Upper lobe of left lung (tissue), 6 donors: ENCODE data around the gene NHS. TPM values are rescaled to one million over a fixed set of nuclear protein-coding genes. Genes with fewer than 3 reads are reported as not detected.

ENCODE experiments used
- ATAC-seq, 2 donors: fragments of 200-7000 bp; cut with Tn5 transposase; one replicate each; pipeline ENCODE4 v1.9.1; 2022; ENCODE audit warnings: mild to moderate bottlenecking in 2 of 2, moderate library complexity in 2 of 2; ENCODE audit not compliant: low FRiP score in 2 of 2
- DNase-seq, 2 donors: peaks; one replicate each; pipeline ENCODE4 v3.0.0-alpha.2; 2019 to 2020
- H3K27ac ChIP-seq, 4 donors: fragments of 200-600 bp; sonication (generic); one replicate each; pipeline ENCODE4 v1.5.1; 2016 to 2019
- H3K27me3 ChIP-seq, 4 donors: fragments of 200-600 bp; sonication (generic); one replicate each; pipeline ENCODE4 v1.5.1; 2017 to 2019
- H3K36me3 ChIP-seq, 4 donors: fragments of 200-600 bp; sonication (generic); one replicate each; pipeline ENCODE4 v1.5.1; 2016 to 2019
- H3K4me1 ChIP-seq, 4 donors: fragments of 200-600 bp; sonication (generic); one replicate each; pipeline ENCODE4 v1.5.1; 2018 to 2019
- H3K4me3 ChIP-seq, 4 donors: fragments of 200-600 bp; sonication (generic); one replicate each; pipeline ENCODE4 v1.5.1; 2017 to 2019; ENCODE audit warnings: mild to moderate bottlenecking in 2 of 4, moderate library complexity in 1 of 4
- H3K9me3 ChIP-seq, 4 donors: fragments of 200-600 bp; sonication (generic); one replicate each; pipeline ENCODE4 v1.5.1; 2018 to 2019
- EP300 ChIP-seq, 4 donors: sonication (generic); formaldehyde crosslinking; IDR thresholded peaks; one replicate each; pipeline ENCODE4 v1.5.1; 2017; ENCODE audit warnings: antibody characterized with exemption in 4 of 4, control low read depth in 2 of 4
- POLR2A ChIP-seq, 4 donors: fragments of 450-650 bp; IDR thresholded peaks; one replicate each; pipeline ENCODE4 v1.5.1; 2016 to 2017; ENCODE audit warnings: antibody characterized with exemption in 4 of 4, mild to moderate bottlenecking in 2 of 4
- POLR2AphosphoS5 ChIP-seq, 2 donors: sonication (generic); formaldehyde crosslinking; IDR thresholded peaks; one replicate each; pipeline ENCODE4 v1.5.1; 2017; ENCODE audit warnings: antibody characterized with exemption in 2 of 2
- WGBS, 2 donors: methylation state at CpG; one replicate each; pipeline ENCODE4 v1.1.5; 2017 to 2018; 5-methylcytosine and 5-hydroxymethylcytosine counted together
- total RNA-seq, 6 donors: library from RNA; depleted of rRNA in 4 of 6; stranded (reverse); fragments of >200 nt in 4 of 6; gene quantifications; one replicate each; pipeline versions ENCODE4 v1.1.0 to v1.2.1, GENCODE V29; 2016 to 2021
- TF ChIP-seq, protein P1 (sequence below), 6 experiments: fragments of 450-650 bp in 4 of 6; fragments of 200-600 bp in 2 of 6; sonication (generic) in 2 of 6; IDR thresholded peaks; one replicate each; pipeline ENCODE4 v1.5.1; 2016 to 2019; ENCODE audit warnings: antibody characterized with exemption in 6 of 6
- donor health status: DM: no; HTN: no; CAD: no; lungs with moderate emphysema.
- donor health status: DM: no; HTN: yes; CAD: no; lungs with severe emphysema.

The NHS gene
- total RNA-seq, 6 donors from 2014 or later = 0.46 to 6.3 (median 2.4) TPM

DNA sequence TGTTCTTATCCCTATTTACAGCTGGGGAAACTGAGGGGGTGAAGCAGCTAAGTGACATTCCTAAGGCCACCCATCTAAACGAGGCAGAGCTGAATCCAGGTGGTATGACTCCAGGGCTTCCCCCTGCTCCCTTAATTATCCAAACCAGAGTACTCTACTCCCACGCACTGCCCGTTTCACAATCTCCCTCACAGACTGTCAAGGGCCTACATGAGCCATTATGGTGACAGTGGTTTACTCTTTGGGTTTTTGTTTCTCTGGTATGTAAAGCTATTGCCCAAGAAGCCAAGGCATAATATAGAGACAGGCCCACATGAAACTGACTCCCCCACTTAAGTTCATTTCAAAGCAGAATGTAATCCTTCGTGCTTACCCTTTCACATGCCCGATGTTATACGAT is 95.1 kb downstream of the NHS start:
- no peak for DNase-seq
- H3K27ac ChIP-seq = no peak overlapping the region
- no peaks in the 10 kb centered on the region for H3K9me3 ChIP-seq
- no peak overlapping the region for H3K4me3 ChIP-seq
- 82 to 94% methylated on average over 3 to 6 of the region's 6 CpGs for WGBS, 2 donors
- H3K36me3 ChIP-seq = no peaks in the 10 kb centered on the region
- no peak for TF ChIP-seq POLR2AphosphoS5 (IDR thresholded peaks at IDR 0.05)
- no peak for TF ChIP-seq EP300 (IDR thresholded peaks at IDR 0.05)
- TF ChIP-seq, protein P1, sequence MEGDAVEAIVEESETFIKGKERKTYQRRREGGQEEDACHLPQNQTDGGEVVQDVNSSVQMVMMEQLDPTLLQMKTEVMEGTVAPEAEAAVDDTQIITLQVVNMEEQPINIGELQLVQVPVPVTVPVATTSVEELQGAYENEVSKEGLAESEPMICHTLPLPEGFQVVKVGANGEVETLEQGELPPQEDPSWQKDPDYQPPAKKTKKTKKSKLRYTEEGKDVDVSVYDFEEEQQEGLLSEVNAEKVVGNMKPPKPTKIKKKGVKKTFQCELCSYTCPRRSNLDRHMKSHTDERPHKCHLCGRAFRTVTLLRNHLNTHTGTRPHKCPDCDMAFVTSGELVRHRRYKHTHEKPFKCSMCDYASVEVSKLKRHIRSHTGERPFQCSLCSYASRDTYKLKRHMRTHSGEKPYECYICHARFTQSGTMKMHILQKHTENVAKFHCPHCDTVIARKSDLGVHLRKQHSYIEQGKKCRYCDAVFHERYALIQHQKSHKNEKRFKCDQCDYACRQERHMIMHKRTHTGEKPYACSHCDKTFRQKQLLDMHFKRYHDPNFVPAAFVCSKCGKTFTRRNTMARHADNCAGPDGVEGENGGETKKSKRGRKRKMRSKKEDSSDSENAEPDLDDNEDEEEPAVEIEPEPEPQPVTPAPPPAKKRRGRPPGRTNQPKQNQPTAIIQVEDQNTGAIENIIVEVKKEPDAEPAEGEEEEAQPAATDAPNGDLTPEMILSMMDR (IDR thresholded peaks at IDR 0.05) = no peak
- TF ChIP-seq POLR2A (IDR thresholded peaks at IDR 0.05) = no peak
- H3K4me1 ChIP-seq = no peaks in the 10 kb centered on the region
- no peak for ATAC-seq
- no peaks in the 10 kb centered on the region for H3K27me3 ChIP-seq

DNA sequence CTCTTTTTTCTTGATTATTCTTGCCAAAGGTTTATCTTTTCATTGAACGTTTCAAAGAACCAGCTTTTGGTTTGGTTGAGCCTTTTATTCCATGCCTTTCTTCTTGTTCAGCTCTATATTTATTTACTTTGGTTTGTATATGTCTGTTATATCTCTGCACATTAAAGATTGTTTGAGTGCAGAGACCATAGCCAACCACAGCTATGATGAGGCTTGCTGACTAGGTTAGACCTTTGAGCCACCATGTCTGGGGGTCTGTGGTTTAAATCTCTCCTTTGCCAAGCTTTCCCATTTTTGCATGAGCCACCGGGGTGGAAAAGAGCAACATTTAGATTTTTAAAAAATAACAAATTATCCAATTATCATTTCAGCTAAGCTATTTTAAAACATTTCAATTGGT is 96.1 kb downstream of the NHS start:
- H3K27me3 ChIP-seq = no peaks in the 10 kb centered on the region
- 73 to 84% methylated on average over 2 of the region's 2 CpGs for WGBS, 2 donors
- no peaks in the 10 kb centered on the region for H3K9me3 ChIP-seq
- no peak for DNase-seq
- ATAC-seq = no peak
- H3K4me1 ChIP-seq = no peaks in the 10 kb centered on the region
- H3K36me3 ChIP-seq = no peaks in the 10 kb centered on the region
- no peak overlapping the region for H3K4me3 ChIP-seq
- H3K27ac ChIP-seq = no peak overlapping the region
- TF ChIP-seq EP300 (IDR thresholded peaks at IDR 0.05) = no peak

DNA sequence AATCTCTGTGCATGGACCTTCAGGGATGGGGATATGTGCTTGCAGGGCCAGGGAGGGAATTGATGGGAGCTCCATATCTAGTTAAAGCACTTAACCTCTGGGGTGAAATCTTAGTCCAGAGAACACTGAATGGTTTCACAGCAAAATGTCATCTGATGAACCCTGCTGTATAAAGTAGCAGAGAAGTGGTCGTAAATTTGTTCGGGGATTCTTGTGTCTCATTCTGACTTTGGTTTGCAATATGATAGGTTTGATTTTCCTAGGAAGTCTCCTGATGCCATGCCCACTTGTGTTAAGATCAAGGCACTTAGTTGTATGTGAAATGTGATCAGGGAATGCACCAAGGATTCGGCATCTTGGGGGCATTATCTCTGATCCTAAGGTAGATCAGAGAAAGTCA is 96.9 kb downstream of the NHS start:
- Histone ChIP-seq H3K27ac (no peak overlapping the region), H3K9me3 (no peaks in the 10 kb centered on the region), H3K27me3 (no peaks in the 10 kb centered on the region), H3K4me3 (no peak overlapping the region), H3K36me3 (no peaks in the 10 kb centered on the region), H3K4me1 (no peaks in the 10 kb centered on the region)
- TF ChIP-seq POLR2AphosphoS5 (IDR thresholded peaks at IDR 0.05) = no peak
- TF ChIP-seq EP300 (IDR thresholded peaks at IDR 0.05) = no peak
- no peak for TF ChIP-seq POLR2A (IDR thresholded peaks at IDR 0.05)
- TF ChIP-seq, protein P1 (IDR thresholded peaks at IDR 0.05) = no peak
- ATAC-seq (no peak), DNase-seq (no peak)
- WGBS, 2 donors = 83 to 97% methylated on average over 3 of the region's 3 CpGs

GRCh38 chrX:17472424-17472823 is 97.4 kb downstream of the NHS start:
- no peak overlapping the region for H3K27ac ChIP-seq
- WGBS, 2 donors = 0 to 12% methylated on average over 1 of the region's 1 CpG
- no peaks in the 10 kb centered on the region for H3K27me3 ChIP-seq
- no peaks in the 10 kb centered on the region for H3K9me3 ChIP-seq
- no peaks in the 10 kb centered on the region for H3K36me3 ChIP-seq
- DNase-seq (no peak), ATAC-seq (no peak)
- TF ChIP-seq, protein P1 (IDR thresholded peaks at IDR 0.05) = no peak
- TF ChIP-seq EP300 (IDR thresholded peaks at IDR 0.05) = no peak
- no peak overlapping the region for H3K4me3 ChIP-seq
- H3K4me1 ChIP-seq = no peaks in the 10 kb centered on the region

DNA sequence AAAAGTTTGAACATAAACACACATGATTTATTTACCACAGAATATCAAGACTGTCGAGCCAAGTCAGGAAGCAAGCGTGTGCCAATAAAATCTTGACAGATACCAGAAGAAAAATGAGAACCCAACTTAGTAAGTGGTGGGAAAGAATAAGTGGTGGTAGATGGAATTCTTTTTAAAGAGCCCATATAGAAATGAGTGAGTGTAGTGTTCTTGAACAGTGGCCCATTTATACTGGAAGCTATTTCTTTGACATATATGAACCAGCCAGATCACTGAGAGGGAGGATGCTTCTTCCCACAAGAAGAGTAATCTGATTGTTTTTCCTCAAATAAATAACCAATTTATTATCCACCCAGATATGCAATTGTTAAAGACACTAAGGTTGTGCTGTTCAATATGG is 98.0 kb downstream of the NHS start:
- Histone ChIP-seq H3K36me3 (no peaks in the 10 kb centered on the region), H3K4me3 (no peak overlapping the region), H3K9me3 (no peaks in the 10 kb centered on the region), H3K27ac (no peak overlapping the region), H3K4me1 (no peaks in the 10 kb centered on the region), H3K27me3 (no peaks in the 10 kb centered on the region)
- TF ChIP-seq, protein P1 (IDR thresholded peaks at IDR 0.05) = no peak
- TF ChIP-seq EP300 (IDR thresholded peaks at IDR 0.05) (no peak), POLR2A (IDR thresholded peaks at IDR 0.05) (no peak), POLR2AphosphoS5 (IDR thresholded peaks at IDR 0.05) (no peak)
- no peak for ATAC-seq
- no peak for DNase-seq
- 44 to 47% methylated on average over 2 of the region's 2 CpGs for WGBS, 2 donors
